Measurements from ENCODE around the gene GRIK4. TPM values are rescaled to one million over a fixed set of nuclear protein-coding genes. Genes with fewer than 3 reads are reported as not detected.

GRIK4 gene
- total and polyA plus RNA-seq, 2 donors (not counting 3 experiments of a cell fraction or from before 2014, with no cell fraction given) = 0.81 to 1.6 TPM

- DNase-seq (ENCODE audit: low read depth, low spot score) (no peak), FAIRE-seq (no peak)
- Histone ChIP-seq H3K36me3 (ENCODE audit: control insufficient read depth in 2 of 2, extremely low read depth in 1 of 2, insufficient read depth in 2 of 2, low read length in 2 of 2) (no peaks in the 10 kb centered on the region), H4K20me1 (replicated peaks; ENCODE audit: control insufficient read depth, extremely low read depth, insufficient read depth, low read length) (no peaks in the 10 kb centered on the region), H3K79me2 (ENCODE audit: control insufficient read depth, insufficient read depth, low read length) (no peaks in the 10 kb centered on the region), H3K27me3 (ENCODE audit: control insufficient read depth in 2 of 2, insufficient read depth in 2 of 2, low read length in 2 of 2) (peaks cover 6 to 13% of the 10 kb centered on the region in 2 experiments), H3K9ac (replicated peaks; ENCODE audit: extremely low read depth, insufficient read depth, low read length) (no peak overlapping the region), H2AFZ (ENCODE audit: low read depth, low read length) (no peak overlapping the region), H3K4me1 (ENCODE audit: control insufficient read depth, extremely low read depth, insufficient read depth, low read length) (no peaks in the 10 kb centered on the region), H3K4me2 (ENCODE audit: insufficient read depth, low read length) (no peak overlapping the region), H3K4me3 (replicated peaks in 1 of 3; ENCODE audit: insufficient read depth in 1 of 3, low read depth in 1 of 3, low read length in 3 of 3) (no peak overlapping the region), H3K9me1 (replicated peaks; ENCODE audit: control insufficient read depth, extremely low read depth, insufficient read depth, low read length) (no peaks in the 10 kb centered on the region), H3K9me3 (replicated peaks; ENCODE audit: control insufficient read depth, insufficient read depth, low read length) (no peaks in the 10 kb centered on the region), H3K27ac (ENCODE audit: insufficient read depth, low read depth, low read length) (no peak overlapping the region)
- ChIA-PET CTCF (interaction anchor here (0.6 to 8.3 kb wide), 5 partner anchors 9 to 182 kb away, joined by 3 to 289 read pairs (median 13); partner anchors contain the start of gene GRIK4), POLR2A (no interaction called here)
- dilution Hi-C loops (cut with MboI; ENCODE audit: extremely low pct_ligation_motif_present, low sequenced_read_pairs) (no loop called here), intact Hi-C loops (cut with micrococcal nuclease) (loop anchor here (10.0 kb wide), 2 partner anchors 352 to 428 kb away; partner anchors contain the start of gene ARHGEF12)
- BruUV-seq (replicated peaks) = no TSS peak
- TF ChIP-seq MAX (IDR thresholded peaks at IDR 0.05; ENCODE audit: insufficient read depth, insufficient read length) = no peak
- no peak for TF ChIP-seq MYC (IDR thresholded peaks at IDR 0.05; ENCODE audit: low read depth, low read length)
- no peak for TF ChIP-seq FOS (IDR thresholded peaks at IDR 0.05; ENCODE audit: borderline replicate concordance, insufficient read depth, low read length)
- TF ChIP-seq EZH2 (IDR thresholded peaks at IDR 0.05; ENCODE audit: borderline replicate concordance, low read depth, low read length, severe bottlenecking) = no peak
- no peak for TF ChIP-seq GATA2 (IDR thresholded peaks at IDR 0.05; ENCODE audit: insufficient read depth, insufficient read length, low read depth, low read length)
- TF ChIP-seq, protein P1, sequence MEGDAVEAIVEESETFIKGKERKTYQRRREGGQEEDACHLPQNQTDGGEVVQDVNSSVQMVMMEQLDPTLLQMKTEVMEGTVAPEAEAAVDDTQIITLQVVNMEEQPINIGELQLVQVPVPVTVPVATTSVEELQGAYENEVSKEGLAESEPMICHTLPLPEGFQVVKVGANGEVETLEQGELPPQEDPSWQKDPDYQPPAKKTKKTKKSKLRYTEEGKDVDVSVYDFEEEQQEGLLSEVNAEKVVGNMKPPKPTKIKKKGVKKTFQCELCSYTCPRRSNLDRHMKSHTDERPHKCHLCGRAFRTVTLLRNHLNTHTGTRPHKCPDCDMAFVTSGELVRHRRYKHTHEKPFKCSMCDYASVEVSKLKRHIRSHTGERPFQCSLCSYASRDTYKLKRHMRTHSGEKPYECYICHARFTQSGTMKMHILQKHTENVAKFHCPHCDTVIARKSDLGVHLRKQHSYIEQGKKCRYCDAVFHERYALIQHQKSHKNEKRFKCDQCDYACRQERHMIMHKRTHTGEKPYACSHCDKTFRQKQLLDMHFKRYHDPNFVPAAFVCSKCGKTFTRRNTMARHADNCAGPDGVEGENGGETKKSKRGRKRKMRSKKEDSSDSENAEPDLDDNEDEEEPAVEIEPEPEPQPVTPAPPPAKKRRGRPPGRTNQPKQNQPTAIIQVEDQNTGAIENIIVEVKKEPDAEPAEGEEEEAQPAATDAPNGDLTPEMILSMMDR (IDR thresholded peaks at IDR 0.05; ENCODE audit: extremely low read depth in 1 of 2, insufficient read depth in 1 of 2, low read depth in 1 of 2, low read length in 2 of 2) = no peak
- no peak for TF ChIP-seq JUN (IDR thresholded peaks at IDR 0.05; ENCODE audit: borderline replicate concordance, insufficient read depth, insufficient read length, low read depth)
Observed at GRCh38 chr11:120686516-120686915, 175.0 kb downstream of the GRIK4 start.
